SK-N-SH (cell line): ENCODE results near the gene PRDX5. TPM values are rescaled to one million over a fixed set of nuclear protein-coding genes. Genes with fewer than 3 reads are reported as not detected.
A peak's percentile ranks its signal among the peaks of the same experiment; 100 is the strongest.

Source experiments
- CTCF ChIA-PET: fragments of 300-600, 350-600 bp; formaldehyde crosslinking; extraction: SDS; loops from one replicate; lab custom pipeline; 2021; lab: Yijun Ruan, JAX
- POLR2A ChIA-PET: fragments of 350-600 bp; sonication (Branson Sonifier 250); formaldehyde crosslinking; extraction: SDS; loops from one replicate; lab custom pipeline; 2020; ENCODE audit warnings: antibody characterized with exemption, inconsistent platforms; lab: Yijun Ruan, JAX
- DNase-seq: peaks from one replicate; pipeline ENCODE4 v3.0.0; 2012
- H2AFZ ChIP-seq: fragments of 200-600 bp; sonication (generic); 2 replicates; pipeline ENCODE4 v1.8.1; 2016; ENCODE audit warnings: antibody characterized with exemption, mild to moderate bottlenecking, low read depth
- H3F3A ChIP-seq: fragments of 200-600 bp; sonication (generic); replicated peaks from 2 replicates; pipeline ENCODE3; 2016; ENCODE audit warnings: antibody characterized with exemption, mild to moderate bottlenecking; ENCODE audit not compliant: insufficient read depth
- H3K27ac ChIP-seq, 2 experiments: fragments of 200-500 bp in 1 of 2; fragments of 200-600 bp in 1 of 2; sonication (Bioruptor generic) in 1 of 2; sonication (generic), shearing (Covaris generic) in 1 of 2; 2 replicates each; pipeline versions ENCODE4 v1.5.1 to v1.6.1; 2014 to 2016; ENCODE audit warnings: low read depth in 2 of 2, inconsistent platforms in 1 of 2, low read length in 1 of 2, mild to moderate bottlenecking in 1 of 2, mixed read lengths in 1 of 2
- H3K27me3 ChIP-seq: fragments of 200-600 bp; sonication (generic), shearing (Covaris generic); 2 replicates; pipeline ENCODE4 v1.6.1; 2016; ENCODE audit warnings: mixed run types; ENCODE audit not compliant: insufficient read depth
- H3K36me3 ChIP-seq, 2 experiments: fragments of 200-500 bp in 1 of 2; fragments of 200-600 bp in 1 of 2; sonication (Bioruptor generic) in 1 of 2; sonication (generic) in 1 of 2; replicated peaks in 1 of 2; 2 replicates each; pipeline versions ENCODE3 to v1.5.1; 2014 to 2016; ENCODE audit warnings: low read length in 1 of 2, mild to moderate bottlenecking in 1 of 2; ENCODE audit not compliant: insufficient read depth in 2 of 2, control insufficient read depth in 1 of 2
- H3K4me1 ChIP-seq, 2 experiments: fragments of 200-500 bp in 1 of 2; fragments of 200-600 bp in 1 of 2; sonication (Bioruptor generic) in 1 of 2; sonication (generic), shearing (Covaris generic) in 1 of 2; 2 replicates each; pipeline versions ENCODE4 v1.5.1 to v1.6.1; 2014 to 2016; ENCODE audit warnings: low read depth in 1 of 2, low read length in 1 of 2, mixed run types in 1 of 2; ENCODE audit not compliant: insufficient read depth in 2 of 2, control insufficient read depth in 1 of 2
- H3K4me2 ChIP-seq: fragments of 200-600 bp; sonication (generic), shearing (Covaris generic); 2 replicates; pipeline ENCODE4 v1.6.1; 2017; ENCODE audit warnings: mixed run types
- H3K4me3 ChIP-seq, 2 experiments: fragments of 200-500 bp in 1 of 2; fragments of 200-600 bp in 1 of 2; sonication (Bioruptor generic) in 1 of 2; sonication (generic), shearing (Covaris generic) in 1 of 2; 2 replicates each; pipeline versions ENCODE4 v1.5.1 to v1.8.1; 2014 to 2016; ENCODE audit warnings: low read depth in 2 of 2, inconsistent platforms in 1 of 2, low read length in 1 of 2, mild to moderate bottlenecking in 1 of 2, mixed read lengths in 1 of 2, moderate library complexity in 1 of 2
- H3K79me2 ChIP-seq: fragments of 200-600 bp; sonication (generic); 2 replicates; pipeline ENCODE4 v1.8.1; 2017; ENCODE audit warnings: mild to moderate bottlenecking; ENCODE audit not compliant: insufficient read depth
- H3K9ac ChIP-seq: fragments of 200-600 bp; sonication (generic); 2 replicates; pipeline ENCODE4 v1.6.1; 2017; ENCODE audit warnings: mixed run types
- H3K9me2 ChIP-seq: fragments of 200-600 bp; sonication (generic); 2 replicates; pipeline ENCODE4 v1.6.1; 2017; ENCODE audit warnings: mixed run types
- H3K9me3 ChIP-seq: fragments of 200-600 bp; sonication (generic); 2 replicates; pipeline ENCODE4 v1.6.1; 2017; ENCODE audit warnings: mixed run types, mild to moderate bottlenecking, moderate library complexity
- H4K20me1 ChIP-seq: fragments of 200-600 bp; sonication (generic); 2 replicates; pipeline ENCODE4 v1.6.1; 2017; ENCODE audit warnings: mild to moderate bottlenecking, mixed run types; ENCODE audit not compliant: insufficient read depth
- CHD2 ChIP-seq: fragments of 150-350 bp; IDR thresholded peaks from 2 replicates; pipeline ENCODE4 v1.6.1; 2018; ENCODE audit warnings: low read length; ENCODE audit not compliant: partially characterized antibody
- ELF1 ChIP-seq: IDR thresholded peaks from 2 replicates; pipeline ENCODE4 v1.4.0; 2012
- EP300 ChIP-seq, 2 experiments: IDR thresholded peaks; 2 replicates each; pipeline versions ENCODE4 v1.4.0 to v1.6.1; 2012; ENCODE audit warnings: borderline replicate concordance in 1 of 2, low read depth in 1 of 2, low read length in 1 of 2
- FOSL2 ChIP-seq: IDR thresholded peaks from 2 replicates; pipeline ENCODE4 v1.4.0; 2012; ENCODE audit warnings: low read depth, mild to moderate bottlenecking, moderate library complexity, borderline replicate concordance
- FOXJ3 ChIP-seq: sonication (generic); formaldehyde crosslinking; IDR thresholded peaks from 2 replicates; pipeline ENCODE4 v1.5.1; 2020; ENCODE audit warnings: mild to moderate bottlenecking, missing genetic modification reagents
- FOXM1 ChIP-seq: IDR thresholded peaks from 2 replicates; pipeline ENCODE4 v1.4.0; 2012; ENCODE audit warnings: low read depth, mild to moderate bottlenecking
- GABPA ChIP-seq: IDR thresholded peaks from 2 replicates; pipeline ENCODE4 v1.4.0; 2012; ENCODE audit warnings: low read depth, mild to moderate bottlenecking
- GATA2 ChIP-seq: sonication (generic); formaldehyde crosslinking; IDR thresholded peaks from 2 replicates; pipeline ENCODE4 v1.5.0; 2020; ENCODE audit warnings: mild to moderate bottlenecking, missing genetic modification reagents
- IRF3 ChIP-seq: fragments of 150-350 bp; IDR thresholded peaks from 2 replicates; pipeline ENCODE4 v1.6.1; 2016; ENCODE audit warnings: mild to moderate bottlenecking, low read depth, low read length
- JUND ChIP-seq: IDR thresholded peaks from 2 replicates; pipeline ENCODE4 v1.4.0; 2012
- MAX ChIP-seq: IDR thresholded peaks from 2 replicates; pipeline ENCODE4 v1.4.0; 2012; ENCODE audit warnings: low read depth
- MEF2A ChIP-seq: IDR thresholded peaks from 2 replicates; pipeline ENCODE4 v1.4.0; 2012; ENCODE audit warnings: low read depth, borderline replicate concordance
- MXI1 ChIP-seq: IDR thresholded peaks from 2 replicates; pipeline ENCODE4 v1.6.1; 2012; ENCODE audit warnings: mild to moderate bottlenecking, low read depth, low read length, improper control_type of control experiment
- NFIC ChIP-seq: IDR thresholded peaks from 2 replicates; pipeline ENCODE4 v1.4.0; 2012; ENCODE audit warnings: borderline replicate concordance
- NRF1 ChIP-seq: IDR thresholded peaks from 2 replicates; pipeline ENCODE4 v1.6.1; 2012; ENCODE audit warnings: low read depth, mild to moderate bottlenecking, low read length
- POLR2AphosphoS5 ChIP-seq: IDR thresholded peaks from 2 replicates; pipeline ENCODE4 v1.6.1; 2012; ENCODE audit warnings: low read depth, low read length
- RXRA ChIP-seq: IDR thresholded peaks from 2 replicates; pipeline ENCODE4 v1.4.0; 2012; ENCODE audit warnings: low read depth, mild to moderate bottlenecking, borderline replicate concordance
- SMC3 ChIP-seq: IDR thresholded peaks from 2 replicates; pipeline ENCODE4 v1.6.1; 2012; ENCODE audit warnings: low read depth, low read length, improper control_type of control experiment
- TCF12 ChIP-seq: IDR thresholded peaks from 2 replicates; pipeline ENCODE4 v1.4.0; 2012
- USF1 ChIP-seq: IDR thresholded peaks from 2 replicates; pipeline ENCODE4 v1.4.0; 2012; ENCODE audit warnings: low read depth, borderline replicate concordance
- ZBTB33 ChIP-seq: IDR thresholded peaks from 2 replicates; pipeline ENCODE4 v1.4.0; 2012; ENCODE audit warnings: low read depth, borderline replicate concordance
- WGBS: methylation state at CpG from one replicate; pipeline ENCODE4 v1.1.6; 2017; ENCODE audit warnings: low lambda C conversion rate; 5-methylcytosine and 5-hydroxymethylcytosine counted together
- polyA plus RNA-seq, 3 experiments: library from polyadenylated mRNA; depleted of rRNA; stranded (reverse); fragments of >200 nt; gene quantifications; 2 replicates each; pipeline ENCODE4 v1.2.3, GENCODE V29; 2012

Gene PRDX5
- polyA plus RNA-seq, 1 of the 3 experiments (the other 2 are of a cell fraction): 1,000 TPM

- peak overlapping the region; percentile 97 to 100 for H3K27ac ChIP-seq
- H3K9me2 ChIP-seq: no peaks in the 10 kb centered on the region
- WGBS: 2% methylated on average over 19 of the region's 32 CpGs
- H3K27me3 ChIP-seq: no peaks in the 10 kb centered on the region
- H3K9ac ChIP-seq: peak overlapping the region; percentile 91
- DNase-seq: no peak
- no peaks in the 10 kb centered on the region for H3K9me3 ChIP-seq
- no peaks in the 10 kb centered on the region for H4K20me1 ChIP-seq
- H3F3A ChIP-seq: peaks cover 6% of the 10 kb centered on the region
- POLR2A ChIA-PET: interaction anchor here (0.7 to 2.3 kb wide), 12 partner anchors 13 to 331 kb away, joined by 3 to 18 read pairs (median 6); partner anchors contain the start of genes ESRRA, NUDT22 and TRPT1
- H3K4me1 ChIP-seq: peaks cover 0 to 15% of the 10 kb centered on the region in 2 experiments; a peak in 2 of 4 replicates
- H3K4me3 ChIP-seq: peak overlapping the region; percentile 70 to 98
- peak overlapping the region; percentile 88 for H3K4me2 ChIP-seq
- peaks cover 0 to 30% of the 10 kb centered on the region in 2 experiments for H3K36me3 ChIP-seq
- H2AFZ ChIP-seq: 0 out of 2 replicates have a peak overlapping the region, but pooled peaks have one; percentile 64
- no peak; the same call in 1 of the 2 replicates for TF ChIP-seq MAX
- TF ChIP-seq NFIC: 0 out of 2 replicates have a peak, but pooled peaks have one; percentile 11
- TF ChIP-seq, all 33 proteins: peak for 1
- CTCF ChIA-PET: interaction anchor here (1.0 to 3.0 kb wide), 11 partner anchors 12 to 132 kb away, joined by 3 to 27 read pairs (median 7); partner anchors contain the start of gene ESRRA
- peaks cover 39% of the 10 kb centered on the region for H3K79me2 ChIP-seq
Measured at GRCh38 chr11:64316672-64317324, 1.1 kb upstream of the PRDX5 start.

GRCh38 chr11:64317325-64317960 lies 478 bp upstream of the PRDX5 start, which contains the start of gene TRMT112:
Gene TRMT112, minus strand, starts transcription at chr11:64317559. Its CDS starts 33 bp downstream, at chr11:64317526.
- H3K9me3 ChIP-seq: no peaks in the 10 kb centered on the region
- peak within 1 kb of the TSS; percentile 88 for H3K4me2 ChIP-seq
- H3F3A ChIP-seq: peaks cover 6% of the 10 kb centered on the region
- H3K36me3 ChIP-seq: peaks cover 0 to 30% of the 10 kb centered on the region in 2 experiments
- ChIA-PET CTCF (interaction anchor here (0.7 to 3.0 kb wide), 17 partner anchors 12 to 371 kb away, joined by 3 to 27 read pairs (median 5); partner anchors contain the start of gene ESRRA), POLR2A (interaction anchor here (0.6 to 2.3 kb wide), 17 partner anchors 10 to 330 kb away, joined by 3 to 18 read pairs (median 5); partner anchors contain the start of genes ESRRA, KCNK4, NUDT22 and TRPT1)
- peak within 1 kb of the TSS; percentile 97 to 100 for H3K27ac ChIP-seq
- no peaks in the 10 kb centered on the region for H3K9me2 ChIP-seq
- no peaks in the 10 kb centered on the region for H4K20me1 ChIP-seq
- peaks cover 39% of the 10 kb centered on the region for H3K79me2 ChIP-seq
- peak; percentile 91 for DNase-seq
- H3K27me3 ChIP-seq: no peaks in the 10 kb centered on the region
- WGBS: 2% methylated on average over 34 of the region's 43 CpGs
- H3K9ac ChIP-seq: peak within 1 kb of the TSS; percentile 91
- peaks cover 0 to 15% of the 10 kb centered on the region in 2 experiments; a peak in 2 of 4 replicates for H3K4me1 ChIP-seq
- peak within 1 kb of the TSS; percentile 70 to 98 for H3K4me3 ChIP-seq
- H2AFZ ChIP-seq: peak within 1 kb of the TSS; percentile 91
- peak; percentile 80 for TF ChIP-seq MXI1
- no peak for TF ChIP-seq JUND
- peak; percentile 64; the same call in 1 of the 2 replicates for TF ChIP-seq MAX
- no peak for TF ChIP-seq SMC3
- peak; percentile 77; the same call in 1 of the 2 replicates for TF ChIP-seq USF1
- TF ChIP-seq GATA2 (CRISPR knock-in tag): no peak
- TF ChIP-seq FOXJ3 (CRISPR knock-in tag): no peak
- TF ChIP-seq POLR2AphosphoS5: peak; percentile 88; the same call in 1 of the 2 replicates
- peak; percentile 98 for TF ChIP-seq GABPA
- no peak for TF ChIP-seq EP300 (IDR thresholded peaks at IDR 0.05; ENCODE audit: borderline replicate concordance in 1 of 2, low read depth in 1 of 2, low read length in 1 of 2)
- no peak for TF ChIP-seq RXRA
- TF ChIP-seq FOXM1: no peak
- no peak for TF ChIP-seq FOSL2
- TF ChIP-seq MEF2A: no peak
- peak; percentile 28; the same call in 1 of the 2 replicates for TF ChIP-seq ZBTB33
- TF ChIP-seq NRF1: no peak
- no peak; the same call in 1 of the 2 replicates for TF ChIP-seq IRF3
- TF ChIP-seq CHD2: peak; percentile 84
- no peak for TF ChIP-seq TCF12
- peak; percentile 92 for TF ChIP-seq ELF1
